RKO (cell line): ENCODE measurements around the gene TDRD9.
"Not testable (repeated sequence)": the region's sequence is repeated elsewhere in the genome, so short reads cannot be mapped to it uniquely, and the experiment has no call there.

Experiments used
- DNase-seq: peaks from one replicate; pipeline ENCODE4 v3.0.0-alpha.2; 2016; ENCODE audit warnings: low spot score

Gene TDRD9

GRCh38 chr14:103920981-103921854 is 7.0 kb upstream of the TDRD9 start:
- DNase-seq = peak; percentile 95

DNA sequence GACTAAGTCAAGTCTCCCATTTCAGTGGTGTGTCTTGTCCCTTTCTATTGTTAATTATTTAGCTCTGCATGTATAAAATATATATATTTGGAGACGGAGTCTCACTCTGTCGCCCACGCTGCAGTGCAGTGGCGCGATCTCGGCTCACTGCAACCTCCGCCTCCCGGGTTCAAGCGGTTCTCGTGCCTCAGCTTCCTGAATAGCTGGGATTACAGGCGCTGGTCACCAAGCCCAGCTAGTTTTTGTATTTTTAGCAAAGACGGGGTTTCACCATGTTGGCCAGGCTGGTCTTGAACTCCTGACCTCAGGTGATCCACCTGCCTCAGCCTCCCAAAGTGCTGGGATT is 6.4 kb upstream of the TDRD9 start:
- not testable (repeated sequence) for DNase-seq

DNA sequence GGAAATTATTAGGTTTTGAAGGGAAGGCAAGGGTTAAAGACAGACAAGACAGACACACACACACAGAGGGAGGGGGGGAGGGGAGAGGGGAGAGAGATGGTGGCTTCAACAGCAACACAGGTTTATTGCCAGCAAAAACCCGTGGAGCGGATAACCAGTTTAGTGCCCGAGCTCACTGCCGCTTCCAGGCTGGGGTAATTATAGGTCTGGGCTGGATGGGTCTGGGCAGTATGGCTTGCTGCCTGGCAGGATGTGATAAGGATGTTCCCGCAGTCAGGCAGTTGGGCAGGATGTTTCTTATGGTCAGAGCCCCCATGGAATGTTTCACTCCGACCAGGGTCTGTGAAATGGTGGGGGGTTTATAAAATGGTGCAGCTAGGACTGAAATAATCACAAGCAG is 4.4 kb upstream of the TDRD9 start:
- no peak for DNase-seq

DNA sequence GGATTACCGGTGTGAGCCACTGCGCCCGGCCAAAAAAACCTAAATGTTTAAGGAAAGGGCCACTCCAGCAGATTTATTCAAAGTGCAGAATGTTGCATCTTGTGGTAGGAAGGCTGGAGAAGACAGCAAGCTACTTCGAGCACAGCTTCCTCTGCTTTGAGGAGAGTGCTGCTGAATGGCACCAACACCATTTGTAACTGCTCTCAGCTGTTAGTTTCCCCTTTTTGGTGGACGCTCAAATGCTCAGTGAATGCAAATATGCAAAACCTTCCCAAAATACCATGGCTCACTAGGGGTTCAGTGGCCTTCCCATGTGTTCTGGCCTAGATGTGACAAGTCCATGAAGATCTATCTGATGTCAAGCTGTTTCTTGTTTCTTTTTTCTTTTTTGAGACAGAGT is 2.9 kb upstream of the TDRD9 start:
- DNase-seq = no peak

DNA sequence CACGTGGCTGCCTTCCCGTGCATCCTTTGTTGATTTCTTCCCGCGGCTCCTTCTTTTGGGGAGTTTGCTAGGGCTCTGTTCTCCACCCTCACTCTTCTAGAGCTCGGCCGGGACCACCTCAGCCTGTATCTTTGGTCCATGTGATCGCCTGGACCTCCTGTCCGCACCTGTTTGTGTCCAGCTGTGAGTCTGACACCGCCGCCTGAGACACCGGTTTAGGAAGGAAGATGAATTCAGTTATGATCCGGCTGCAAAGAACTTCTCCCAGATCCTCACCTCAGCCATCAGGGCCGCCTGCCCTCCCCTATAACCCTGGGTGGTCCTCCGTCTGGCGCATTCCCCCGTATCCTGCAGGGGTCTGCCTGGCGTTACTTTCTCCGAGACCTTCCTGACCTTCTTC is 690 bp upstream of the TDRD9 start:
- DNase-seq = no peak

- DNase-seq = no peak
These were observed 1.9 kb downstream of the TDRD9 start for GRCh38 chr14:103930051-103930604.

DNA sequence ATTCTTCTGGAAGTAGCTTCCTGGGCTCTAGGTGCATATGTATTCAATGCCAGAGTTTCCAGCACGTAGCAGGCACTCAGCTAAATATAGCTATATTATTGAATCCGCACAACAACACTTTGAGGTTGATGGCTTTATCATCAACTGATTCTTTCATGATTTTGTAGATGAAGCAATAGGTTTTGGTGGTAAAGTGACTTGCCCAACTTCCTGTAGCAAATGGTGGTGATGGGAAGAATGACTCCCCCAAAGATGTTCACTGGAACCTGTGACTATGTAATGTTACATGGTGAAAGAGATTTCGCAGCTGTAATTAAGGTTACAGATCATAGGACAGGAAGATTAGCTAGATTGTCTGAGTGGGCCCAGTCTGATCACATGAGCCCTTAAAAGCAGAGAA is 3.2 kb downstream of the TDRD9 start:
- no peak for DNase-seq

GRCh38 chr14:103932791-103933490 is 4.7 kb downstream of the TDRD9 start:
- DNase-seq = peak; percentile 32

DNA sequence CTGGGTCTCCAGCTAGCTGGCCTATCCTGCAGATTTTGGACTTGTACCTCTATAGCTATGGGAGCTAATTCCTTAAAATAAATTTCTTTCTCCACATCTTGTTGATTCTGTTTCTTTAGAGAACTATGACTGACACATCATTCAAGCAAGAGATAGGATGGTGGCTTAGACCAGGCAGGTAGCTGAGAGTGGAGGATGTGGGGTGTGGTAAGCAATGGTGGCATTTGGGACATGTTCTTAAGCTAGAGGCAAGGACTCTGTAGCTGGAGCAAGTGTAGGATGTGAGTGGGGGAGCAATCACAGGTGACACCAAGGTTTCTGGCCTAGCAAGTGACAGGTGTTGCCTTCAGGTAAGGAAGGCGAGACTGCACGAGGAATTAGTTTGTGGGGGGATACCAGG is 6.8 kb downstream of the TDRD9 start:
- no peak for DNase-seq

DNA sequence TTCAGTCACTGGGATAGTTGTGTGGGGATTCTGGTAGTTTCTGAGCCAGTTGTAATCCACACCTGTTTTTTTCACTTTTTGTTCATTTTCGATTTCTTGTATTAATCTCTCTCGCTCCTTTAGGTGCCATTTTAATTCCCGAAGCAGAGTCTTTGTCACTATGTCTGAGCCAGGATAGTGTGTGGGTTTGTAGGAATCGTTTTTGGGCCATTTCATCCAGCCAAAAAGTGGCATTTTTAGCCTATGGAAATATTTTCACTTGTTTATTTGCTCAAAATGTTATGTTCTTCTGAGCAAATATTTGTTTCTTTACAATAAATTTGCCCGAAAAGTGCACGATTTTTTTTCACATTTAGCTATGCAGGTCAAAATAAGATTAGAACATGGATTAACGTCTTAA is 13.2 kb downstream of the TDRD9 start:
- no peak for DNase-seq

DNA sequence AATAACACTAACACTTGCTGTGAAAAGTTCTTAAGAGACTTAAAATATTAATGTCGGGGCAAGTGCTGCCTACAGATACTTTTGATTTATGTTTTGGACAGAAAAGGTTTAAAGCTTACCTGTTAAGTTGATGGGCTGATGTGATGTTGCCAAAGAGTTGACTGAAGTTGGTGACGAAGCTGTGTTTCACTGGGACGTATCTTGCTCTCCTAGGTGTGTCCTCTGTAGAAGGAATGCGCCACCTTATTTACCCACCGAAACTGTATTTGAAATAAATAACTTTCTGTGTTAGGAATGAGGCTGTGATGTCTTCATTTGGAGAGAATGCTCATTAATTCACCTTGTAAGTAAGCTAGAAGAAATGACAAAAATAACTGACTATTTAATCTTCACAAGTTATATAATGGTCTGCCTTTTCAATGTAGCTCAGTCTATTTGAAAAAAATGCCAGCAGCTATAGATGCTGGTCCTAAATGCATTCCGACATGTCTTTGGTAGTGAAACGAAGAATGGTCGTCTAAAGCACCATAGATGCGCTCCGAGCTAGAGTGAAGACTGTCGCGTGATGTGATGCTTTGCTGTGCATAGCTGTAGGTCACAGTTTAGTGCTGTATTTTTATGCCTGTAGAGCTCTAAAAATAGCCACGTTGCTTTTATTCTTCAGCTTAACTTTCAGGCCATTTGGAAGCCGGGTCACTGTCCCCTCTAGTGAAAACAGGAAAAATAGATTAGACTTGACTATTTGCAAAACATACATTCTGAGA is 13.9 kb downstream of the TDRD9 start, which contains the start of gene RD3L:
Gene RD3L (minus strand): TSS at position 557 of the 764 bp plus-strand sequence. CDS start 834 bp downstream, outside the sequence.
- no peak for DNase-seq

- no peak for DNase-seq
These were observed 15.4 kb downstream of the TDRD9 start for GRCh38 chr14:103943673-103944072.

DNA sequence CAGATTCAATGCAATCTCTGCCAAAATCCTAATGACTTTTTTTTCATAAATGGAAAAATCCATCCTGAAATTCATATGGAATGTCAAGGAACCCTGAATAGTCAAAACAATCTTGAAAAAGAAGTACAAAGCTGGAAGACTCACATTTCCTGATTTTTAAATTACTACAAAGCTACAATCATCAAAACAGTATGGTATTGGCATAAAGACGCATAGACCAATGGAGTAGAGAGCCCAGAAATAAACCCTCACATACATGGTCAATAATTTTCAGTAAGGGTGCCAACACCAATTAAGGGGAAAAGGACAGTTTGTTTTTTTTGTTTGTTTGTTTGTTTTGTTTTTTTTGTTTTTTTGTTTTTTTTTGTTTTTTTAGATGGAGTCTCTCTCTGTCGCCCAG is 18.7 kb downstream of the TDRD9 start:
- DNase-seq = no peak

DNA sequence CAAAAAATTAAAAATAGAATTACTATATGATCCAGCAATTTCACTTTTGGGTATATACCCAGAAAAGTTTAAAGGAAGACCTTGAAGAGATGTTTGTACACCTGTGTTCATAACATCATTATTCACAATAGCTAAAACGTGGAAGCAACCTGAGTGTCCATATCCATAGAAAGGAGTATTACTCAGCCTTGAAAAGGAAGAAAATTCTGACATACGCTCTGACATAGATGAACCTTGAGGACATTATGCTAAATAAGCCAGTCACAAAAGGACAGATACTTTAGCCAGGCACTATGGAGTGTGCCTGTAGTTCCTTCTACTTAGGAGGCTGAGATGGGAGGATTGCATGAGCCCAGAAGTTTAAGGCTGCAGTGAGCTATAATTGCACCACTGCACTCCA is 20.2 kb downstream of the TDRD9 start:
- DNase-seq = no peak

DNA sequence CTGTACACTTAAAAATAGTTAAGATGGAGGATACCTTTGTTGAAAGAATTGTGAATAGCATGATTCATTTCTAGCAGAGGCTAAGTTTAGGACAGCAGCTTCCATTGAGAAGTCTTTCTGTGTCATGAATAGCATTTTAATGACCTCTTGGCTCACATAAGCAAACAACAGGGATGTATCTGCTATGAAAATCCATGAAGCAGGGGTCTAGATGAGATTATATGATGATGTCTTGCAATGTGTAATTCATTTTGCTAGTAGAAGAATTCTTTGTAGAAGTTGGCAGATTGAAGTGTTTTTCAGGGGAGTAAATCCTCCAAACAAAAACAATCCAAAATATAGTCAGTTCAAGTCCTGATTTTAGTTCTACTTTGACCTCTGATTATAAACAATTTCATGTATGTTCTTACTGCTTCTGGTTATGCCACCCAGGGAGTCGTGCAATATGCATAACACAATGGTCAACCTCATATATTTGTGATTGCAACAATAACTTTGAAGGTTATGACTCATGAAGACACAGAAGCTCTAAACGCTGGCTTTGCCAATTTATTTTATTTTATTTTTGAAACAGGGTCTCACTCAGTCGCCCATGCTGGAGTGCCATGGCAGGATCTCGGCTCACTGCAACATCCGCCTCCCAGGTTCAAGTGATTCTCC is 21.0 kb downstream of the TDRD9 start:
- DNase-seq = no peak

GRCh38 chr14:103960457-103961055 is 32.3 kb downstream of the TDRD9 start:
- DNase-seq = no peak

DNA sequence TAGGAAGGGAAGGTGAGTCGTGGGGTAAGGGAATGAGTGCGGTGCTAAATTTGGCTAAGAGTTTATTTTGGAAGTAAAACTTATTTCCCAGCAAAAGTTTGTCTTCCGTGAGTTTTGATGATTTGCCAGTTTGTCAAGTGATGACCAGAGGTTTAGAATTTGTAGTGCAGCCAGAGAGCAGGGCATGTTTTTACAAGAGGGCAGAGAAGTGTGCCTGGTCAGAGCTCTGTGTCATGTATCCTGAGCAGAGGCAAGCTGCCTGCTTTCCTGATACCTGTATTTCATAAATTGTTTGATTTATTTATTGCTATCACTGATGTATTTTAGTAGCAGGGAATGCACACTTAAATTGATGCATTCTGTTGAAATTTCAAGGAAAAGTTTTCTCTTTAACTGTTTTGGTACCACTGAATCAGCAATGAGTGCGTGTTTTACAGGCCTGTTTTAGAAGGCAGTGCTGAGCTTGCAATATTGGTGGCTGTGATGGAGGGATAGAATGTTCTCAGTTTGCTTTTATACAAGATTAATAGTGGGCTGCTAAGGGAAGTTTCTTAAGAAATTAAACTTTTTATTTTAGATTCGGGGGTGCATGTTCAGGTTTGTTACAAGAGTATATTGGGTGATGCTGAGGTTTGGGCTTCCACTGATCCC is 33.8 kb downstream of the TDRD9 start:
- DNase-seq = no peak

GRCh38 chr14:103966631-103967030 is 38.4 kb downstream of the TDRD9 start:
- DNase-seq = no peak

GRCh38 chr14:103969961-103970360 is 41.7 kb downstream of the TDRD9 start:
- no peak for DNase-seq

DNA sequence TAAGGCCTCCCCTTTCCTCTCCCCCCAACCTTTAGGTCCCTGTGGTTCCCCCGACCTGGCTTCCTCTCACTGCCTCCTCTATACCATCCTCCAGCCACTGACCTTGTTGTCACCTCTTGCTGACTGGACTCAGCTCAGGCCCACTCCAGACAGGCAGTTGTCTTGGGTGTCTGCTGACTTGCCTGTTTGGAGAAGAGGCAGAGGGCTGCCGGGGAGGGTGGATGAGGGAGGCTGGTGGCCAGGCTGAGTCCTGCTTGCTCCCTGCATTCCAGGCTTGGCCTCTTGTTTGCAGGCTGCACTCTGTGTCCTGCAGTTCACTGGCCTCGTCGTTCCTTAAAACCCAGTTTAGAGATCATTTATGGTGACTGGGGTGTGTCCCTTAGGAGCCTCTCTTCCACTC is 45.1 kb downstream of the TDRD9 start:
- no peak for DNase-seq

- DNase-seq = no peak
These were observed 46.3 kb downstream of the TDRD9 start for GRCh38 chr14:103974575-103974974.
